ENCODE measurements around the gene IL17D. TPM values are rescaled to one million over a fixed set of nuclear protein-coding genes. Genes with fewer than 3 reads are reported as not detected.

IL17D gene
- total RNA-seq, 1 experiment from 2014 or later: 1.2 TPM

GRCh38 chr13:20702530-20702914 lies 977 bp upstream of the IL17D start:
- peaks cover 55% of the 10 kb centered on the region for H3K27me3 Mint-ChIP-seq (ENCODE audit: low read depth)
- no peaks in the 10 kb centered on the region for H3K9me3 ChIP-seq (ENCODE audit: control insufficient read depth, low read depth, low read length)
- no peak overlapping the region for H3K56ac ChIP-seq (ENCODE audit: insufficient read length, low read depth, low read length)
- peak overlapping the region; percentile 55 for H3K4me2 ChIP-seq (ENCODE audit: insufficient read depth, insufficient read length, low read length)
- H4K91ac ChIP-seq (ENCODE audit: insufficient read length, low read depth, low read length): no peak overlapping the region
- no peak overlapping the region for H3K18ac ChIP-seq (ENCODE audit: insufficient read length, low read depth, low read length)
- no peak overlapping the region for H3K4ac ChIP-seq (ENCODE audit: low read depth, low read length)
- H3K9me3 Mint-ChIP-seq: no peaks in the 10 kb centered on the region
- TF ChIP-seq CTCF (conservative IDR thresholded peaks at IDR 0.05): no peak
- no peak overlapping the region for H3K14ac ChIP-seq (ENCODE audit: insufficient read depth, low read length)
- peak overlapping the region; percentile 84 to 92 for H3K4me3 Mint-ChIP-seq
- no peaks in the 10 kb centered on the region for H4K20me1 ChIP-seq (ENCODE audit: control insufficient read depth, insufficient read depth, insufficient read length)
- no peaks in the 10 kb centered on the region for H3K4me1 ChIP-seq (ENCODE audit: insufficient read depth, low read length)
- H2BK15ac ChIP-seq (ENCODE audit: low read depth, low read length): no peak overlapping the region
- no peak overlapping the region for H2AFZ ChIP-seq (ENCODE audit: low read length)
- no peak overlapping the region for H4K8ac ChIP-seq (replicated peaks; ENCODE audit: insufficient read length, low read depth, low read length)
- peaks cover 13% of the 10 kb centered on the region in 2 experiments for H3K4me1 Mint-ChIP-seq
- no CpG with 5 or more reads among the region's 9 CpGs for WGBS (ENCODE audit: extremely low coverage, insufficient read length, low lambda C conversion rate)
- no peaks in the 10 kb centered on the region for H3K79me2 ChIP-seq (ENCODE audit: insufficient read depth, low read length)
- H2BK5ac ChIP-seq (ENCODE audit: insufficient read length, low read length): no peak overlapping the region
- H3K79me1 ChIP-seq (ENCODE audit: insufficient read depth, low read depth, low read length, poor library complexity, severe bottlenecking): no peaks in the 10 kb centered on the region
- H2BK12ac ChIP-seq (ENCODE audit: insufficient read length, low read depth, low read length): no peak overlapping the region
- no peak overlapping the region for H3K27ac Mint-ChIP-seq
- H3K23me2 ChIP-seq (ENCODE audit: insufficient read length, low read depth, low read length, poor library complexity, severe bottlenecking): peaks cover 9% of the 10 kb centered on the region
- H3T11ph ChIP-seq (ENCODE audit: low read length): no peak overlapping the region
- no peaks in the 10 kb centered on the region; a peak in 1 of 7 replicates for H3K36me3 Mint-ChIP-seq (ENCODE audit: insufficient read depth in 1 of 3, low read depth in 3 of 3)
- no peak overlapping the region for H3K23ac ChIP-seq (ENCODE audit: insufficient read length, low read depth, low read length)
- peaks cover 6% of the 10 kb centered on the region; the same call in 1 of the 2 replicates for H3K27me3 ChIP-seq (ENCODE audit: insufficient read depth, low read length)
- no peak overlapping the region for H2AK5ac ChIP-seq (ENCODE audit: insufficient read length, low read length)
- H3K27ac ChIP-seq (ENCODE audit: insufficient read length, low read depth, low read length): no peak overlapping the region
- DNase-seq: no peak
- no peak overlapping the region for H4K5ac ChIP-seq (ENCODE audit: insufficient read length, low read depth, low read length)
- no peak overlapping the region for H2BK20ac ChIP-seq (ENCODE audit: low read depth, low read length, poor library complexity, severe bottlenecking)
- H3K9ac ChIP-seq (ENCODE audit: extremely low read depth, insufficient read length, low read length): no peak overlapping the region
- no peak overlapping the region for H2BK120ac ChIP-seq (ENCODE audit: low read depth, low read length, poor library complexity, severe bottlenecking)

Data from H9 (cell line).